GM13976 (cell line): ENCODE measurements around the gene UQCC2.

Experiments used
- DNase-seq: peaks from one replicate; pipeline ENCODE4 v3.0.0; 2012; ENCODE audit warnings: low spot score
- in situ Hi-C: fragments of 300-500 bp; cut with MboI; formaldehyde crosslinking; loops from one replicate; pipeline ENCODE4 v1.12.0; 2022; ENCODE audit warnings: low sequenced_read_pairs, mixed read lengths, inconsistent platforms; ENCODE audit not compliant: unreplicated experiment
- TF ChIP-seq, protein P1 (sequence below): IDR thresholded peaks from 2 replicates; pipeline ENCODE4 v1.5.1; 2012; ENCODE audit warnings: borderline replicate concordance, mild to moderate bottlenecking; ENCODE audit not compliant: insufficient read depth; ENCODE audit errors: extremely low read depth, missing control alignments, control extremely low read depth

The UQCC2 gene

GRCh38 chr6:33685411-33686224, 25.9 kb downstream of the UQCC2 start:
- no peak for DNase-seq
- TF ChIP-seq, protein P1, sequence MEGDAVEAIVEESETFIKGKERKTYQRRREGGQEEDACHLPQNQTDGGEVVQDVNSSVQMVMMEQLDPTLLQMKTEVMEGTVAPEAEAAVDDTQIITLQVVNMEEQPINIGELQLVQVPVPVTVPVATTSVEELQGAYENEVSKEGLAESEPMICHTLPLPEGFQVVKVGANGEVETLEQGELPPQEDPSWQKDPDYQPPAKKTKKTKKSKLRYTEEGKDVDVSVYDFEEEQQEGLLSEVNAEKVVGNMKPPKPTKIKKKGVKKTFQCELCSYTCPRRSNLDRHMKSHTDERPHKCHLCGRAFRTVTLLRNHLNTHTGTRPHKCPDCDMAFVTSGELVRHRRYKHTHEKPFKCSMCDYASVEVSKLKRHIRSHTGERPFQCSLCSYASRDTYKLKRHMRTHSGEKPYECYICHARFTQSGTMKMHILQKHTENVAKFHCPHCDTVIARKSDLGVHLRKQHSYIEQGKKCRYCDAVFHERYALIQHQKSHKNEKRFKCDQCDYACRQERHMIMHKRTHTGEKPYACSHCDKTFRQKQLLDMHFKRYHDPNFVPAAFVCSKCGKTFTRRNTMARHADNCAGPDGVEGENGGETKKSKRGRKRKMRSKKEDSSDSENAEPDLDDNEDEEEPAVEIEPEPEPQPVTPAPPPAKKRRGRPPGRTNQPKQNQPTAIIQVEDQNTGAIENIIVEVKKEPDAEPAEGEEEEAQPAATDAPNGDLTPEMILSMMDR = no peak
- in situ Hi-C loops = no loop called here

- DNase-seq = no peak
- in situ Hi-C loops = no loop called here
- TF ChIP-seq, protein P1 = no peak
Measured at GRCh38 chr6:33684983-33685382, 26.5 kb downstream of the UQCC2 start.

- in situ Hi-C loops = no loop called here
- TF ChIP-seq, protein P1 = no peak
- DNase-seq = no peak
Measured at GRCh38 chr6:33684428-33684896, 27.0 kb downstream of the UQCC2 start.

GRCh38 chr6:33683576-33684427, 27.7 kb downstream of the UQCC2 start:
- in situ Hi-C loops = no loop called here
- DNase-seq = no peak
- TF ChIP-seq, protein P1 = no peak

GRCh38 chr6:33683051-33683571, 28.4 kb downstream of the UQCC2 start:
- no peak for DNase-seq
- in situ Hi-C loops = no loop called here

GRCh38 chr6:33682341-33682740, 29.2 kb downstream of the UQCC2 start:
- no peak for DNase-seq
- in situ Hi-C loops = no loop called here
- TF ChIP-seq, protein P1 = no peak

More at GRCh38 chr6:33683051-33683571, 28.4 kb downstream of the UQCC2 start:
- TF ChIP-seq, protein P1 = no peak
